Fibroblast of lung (primary cell): ENCODE measurements around the gene MTAP. TPM values are rescaled to one million over a fixed set of nuclear protein-coding genes. Genes with fewer than 3 reads are reported as not detected.

Experiments used
- DNase-seq, 2 donors: peaks; one replicate each; pipeline versions ENCODE4 v3.0.0 to v3.0.0-alpha.2; 2010; ENCODE audit warnings: low read depth in 2 of 2
- H2AFZ ChIP-seq: 2 replicates; pipeline ENCODE4 v1.5.1; 2012; ENCODE audit warnings: low read length, control low read depth, inconsistent platforms
- H3K27ac ChIP-seq: 2 replicates; pipeline ENCODE4 v1.5.1; 2011; ENCODE audit warnings: low read length, control low read depth; ENCODE audit not compliant: insufficient read depth
- H3K27me3 ChIP-seq: 2 replicates; pipeline ENCODE4 v1.5.1; 2011; ENCODE audit warnings: mild to moderate bottlenecking, low read length; ENCODE audit not compliant: control insufficient read depth, insufficient read depth
- H3K36me3 ChIP-seq: 2 replicates; pipeline ENCODE4 v1.5.1; 2011; ENCODE audit warnings: low read length; ENCODE audit not compliant: control insufficient read depth, insufficient read depth
- H3K4me1 ChIP-seq: 2 replicates; pipeline ENCODE4 v1.5.1; 2011; ENCODE audit warnings: low read length; ENCODE audit not compliant: control insufficient read depth, insufficient read depth; ENCODE audit errors: extremely low read depth
- H3K4me2 ChIP-seq: 2 replicates; pipeline ENCODE4 v1.5.1; 2011; ENCODE audit warnings: low read length, control low read depth; ENCODE audit not compliant: insufficient read depth; ENCODE audit errors: extremely low read depth
- H3K4me3 ChIP-seq, 4 experiments: fragments of 200-600 bp in 1 of 4; sonication (generic) in 1 of 4; replicated peaks in 1 of 4; 2 replicates each; pipeline ENCODE4 v1.5.1; 2011 to 2016; ENCODE audit warnings: low read length in 4 of 4, low read depth in 3 of 4, mild to moderate bottlenecking in 3 of 4, control low read depth in 2 of 4, inconsistent platforms in 1 of 4, mixed read lengths in 1 of 4; ENCODE audit not compliant: insufficient read depth in 1 of 4; ENCODE audit errors: control extremely low read depth in 1 of 4
- H3K79me2 ChIP-seq: 2 replicates; pipeline ENCODE4 v1.5.1; 2012; ENCODE audit warnings: mild to moderate bottlenecking, low read length, inconsistent platforms; ENCODE audit not compliant: control insufficient read depth, insufficient read depth
- H3K9ac ChIP-seq: 2 replicates; pipeline ENCODE4 v1.5.1; 2011; ENCODE audit warnings: mild to moderate bottlenecking, low read length, control low read depth; ENCODE audit not compliant: insufficient read depth
- H3K9me3 ChIP-seq: 2 replicates; pipeline ENCODE4 v1.5.1; 2012; ENCODE audit warnings: low read depth, low read length; ENCODE audit not compliant: control insufficient read depth, insufficient read depth
- H4K20me1 ChIP-seq: 2 replicates; pipeline ENCODE4 v1.5.1; 2011; ENCODE audit warnings: low read length; ENCODE audit not compliant: control insufficient read depth, insufficient read depth; ENCODE audit errors: extremely low read depth
- EZH2 ChIP-seq: IDR thresholded peaks from 2 replicates; pipeline ENCODE4 v1.5.1; 2012; ENCODE audit warnings: low read length, control low read depth, mild to moderate bottlenecking; ENCODE audit errors: missing control alignments
- polyA plus RNA-seq, 2 donors: library from polyadenylated mRNA; depleted of rRNA in 1 of 2; stranded (reverse) in 1 of 2; unstranded in 1 of 2; fragments of >200 nt; gene quantifications; 2 replicates each; pipeline ENCODE4 v1.2.1, GENCODE V29; 2011 to 2012; ENCODE audit warnings: missing spikeins in 1 of 2
- total RNA-seq: library from RNA; depleted of rRNA; stranded (reverse); fragments of >200 nt; gene quantifications from 2 replicates; pipeline ENCODE4 v1.2.1, GENCODE V29; 2014
- TF ChIP-seq, protein P1 (sequence below), 2 donors: IDR thresholded peaks in 1 of 2; conservative IDR thresholded peaks in 1 of 2; 1 replicate in 1 of 2; 2 replicates in 1 of 2; pipeline ENCODE4 v1.5.1; 2011 to 2012; ENCODE audit warnings: low read length in 2 of 2, control low read depth in 1 of 2, inconsistent platforms in 1 of 2, low read depth in 1 of 2, mild to moderate bottlenecking in 1 of 2

Gene MTAP
- total and polyA plus RNA-seq, 2 donors (not counting 1 experiment from before 2014, with no cell fraction given) = 20.0 to 27.6 TPM

DNA sequence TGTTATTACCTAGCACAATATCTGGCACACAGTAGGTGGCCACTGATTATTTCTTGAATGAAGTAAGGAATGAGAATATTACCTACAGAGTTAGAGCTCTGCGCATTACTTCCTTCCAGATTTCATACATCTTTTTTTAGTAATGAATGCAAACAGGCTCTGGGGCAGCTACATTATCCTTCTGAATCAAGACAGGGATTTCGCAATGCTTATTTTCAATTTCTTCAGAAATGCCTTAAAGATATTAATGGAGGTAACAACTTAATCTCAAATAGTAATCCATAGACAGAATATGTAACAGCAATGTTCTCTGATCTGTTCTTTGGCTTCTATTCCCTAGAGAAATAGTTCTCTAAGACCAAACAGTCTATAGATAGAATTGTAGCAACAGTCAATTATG is 159.1 kb downstream of the MTAP start:
- H3K9ac ChIP-seq = no peak overlapping the region
- no peaks in the 10 kb centered on the region for H3K79me2 ChIP-seq
- H2AFZ ChIP-seq = no peak overlapping the region
- TF ChIP-seq, protein P1, sequence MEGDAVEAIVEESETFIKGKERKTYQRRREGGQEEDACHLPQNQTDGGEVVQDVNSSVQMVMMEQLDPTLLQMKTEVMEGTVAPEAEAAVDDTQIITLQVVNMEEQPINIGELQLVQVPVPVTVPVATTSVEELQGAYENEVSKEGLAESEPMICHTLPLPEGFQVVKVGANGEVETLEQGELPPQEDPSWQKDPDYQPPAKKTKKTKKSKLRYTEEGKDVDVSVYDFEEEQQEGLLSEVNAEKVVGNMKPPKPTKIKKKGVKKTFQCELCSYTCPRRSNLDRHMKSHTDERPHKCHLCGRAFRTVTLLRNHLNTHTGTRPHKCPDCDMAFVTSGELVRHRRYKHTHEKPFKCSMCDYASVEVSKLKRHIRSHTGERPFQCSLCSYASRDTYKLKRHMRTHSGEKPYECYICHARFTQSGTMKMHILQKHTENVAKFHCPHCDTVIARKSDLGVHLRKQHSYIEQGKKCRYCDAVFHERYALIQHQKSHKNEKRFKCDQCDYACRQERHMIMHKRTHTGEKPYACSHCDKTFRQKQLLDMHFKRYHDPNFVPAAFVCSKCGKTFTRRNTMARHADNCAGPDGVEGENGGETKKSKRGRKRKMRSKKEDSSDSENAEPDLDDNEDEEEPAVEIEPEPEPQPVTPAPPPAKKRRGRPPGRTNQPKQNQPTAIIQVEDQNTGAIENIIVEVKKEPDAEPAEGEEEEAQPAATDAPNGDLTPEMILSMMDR (conservative IDR thresholded peaks at IDR 0.05 in 1 of 2, IDR thresholded peaks at IDR 0.05 in 1 of 2; ENCODE audit: low read depth in 1 of 2, low read length in 2 of 2) = no peak
- no peak for TF ChIP-seq EZH2
- no peak overlapping the region for H3K4me3 ChIP-seq
- no peak overlapping the region for H3K27ac ChIP-seq
- peaks cover 5% of the 10 kb centered on the region for H3K27me3 ChIP-seq
- no peaks in the 10 kb centered on the region for H3K4me1 ChIP-seq
- no peaks in the 10 kb centered on the region for H3K36me3 ChIP-seq
- H4K20me1 ChIP-seq = no peaks in the 10 kb centered on the region
- no peak for DNase-seq
- peak overlapping the region; percentile 25 for H3K4me2 ChIP-seq
- H3K9me3 ChIP-seq = no peaks in the 10 kb centered on the region

DNA sequence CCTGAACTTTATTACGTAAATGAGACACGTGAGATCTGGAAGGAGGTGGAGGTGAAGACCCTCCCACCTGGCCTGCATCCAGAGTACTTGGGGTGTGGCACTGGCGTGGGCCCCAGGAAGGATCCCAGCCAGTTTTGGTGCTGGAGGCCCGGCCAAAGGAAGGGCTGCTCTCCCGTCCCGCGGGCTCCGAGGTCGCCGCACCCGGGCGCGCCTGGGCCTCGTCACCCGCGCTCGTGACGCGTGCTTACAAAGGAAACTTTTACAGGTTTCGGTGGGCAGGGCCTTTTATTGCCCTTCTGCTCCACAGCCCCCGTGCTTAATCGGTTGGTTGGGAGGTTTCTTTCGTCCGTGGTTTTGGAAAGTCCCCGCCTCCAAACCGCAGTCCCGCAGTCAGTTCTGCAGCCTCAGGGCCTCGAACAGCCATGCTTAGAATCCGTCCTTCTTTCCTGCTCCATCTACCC is 162.5 kb downstream of the MTAP start:
- no peaks in the 10 kb centered on the region for H3K79me2 ChIP-seq
- H3K36me3 ChIP-seq = no peaks in the 10 kb centered on the region
- no peaks in the 10 kb centered on the region for H3K9me3 ChIP-seq
- peak overlapping the region; percentile 61 for H3K4me2 ChIP-seq
- H3K4me1 ChIP-seq = no peaks in the 10 kb centered on the region
- no peak for TF ChIP-seq EZH2
- TF ChIP-seq, protein P1 (conservative IDR thresholded peaks at IDR 0.05 in 1 of 2, IDR thresholded peaks at IDR 0.05 in 1 of 2; ENCODE audit: low read depth in 1 of 2, low read length in 2 of 2) = no peak
- no peak overlapping the region for H3K27ac ChIP-seq
- H4K20me1 ChIP-seq = no peaks in the 10 kb centered on the region
- peak overlapping the region; percentile 20 for H3K9ac ChIP-seq
- H3K27me3 ChIP-seq = peaks cover 30% of the 10 kb centered on the region
- H2AFZ ChIP-seq = peak overlapping the region; percentile 8
- peak; percentile 55 to 62 for DNase-seq
- peak overlapping the region; percentile 0 to 48 (median 28) for H3K4me3 ChIP-seq

DNA sequence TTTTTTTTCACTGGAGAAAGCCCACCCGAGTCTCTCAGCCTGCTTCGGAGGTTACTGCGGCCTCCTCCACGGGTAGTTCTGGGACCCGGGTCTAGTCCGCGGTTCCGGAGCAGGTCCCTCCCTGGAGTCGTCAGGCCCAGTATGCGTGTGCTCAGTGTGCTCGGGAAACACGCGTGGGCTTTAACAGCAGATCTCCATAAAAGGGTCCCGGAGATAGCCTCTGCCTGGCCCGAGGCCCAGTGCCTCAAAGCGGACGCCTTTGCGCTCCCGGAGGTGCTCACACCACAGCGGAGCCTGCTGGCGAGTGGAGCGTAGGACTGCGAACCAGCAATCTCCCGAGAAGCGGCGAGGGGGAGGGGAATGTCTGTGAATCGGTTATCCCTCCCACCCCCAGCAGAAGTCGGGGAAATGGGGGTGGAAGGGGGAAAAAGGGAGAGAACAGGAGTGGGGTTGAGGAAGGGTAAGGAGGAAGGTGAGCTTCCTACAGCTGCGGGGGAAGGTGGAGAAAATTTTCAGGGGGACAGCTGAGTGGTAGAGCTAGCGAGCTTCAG is 163.0 kb downstream of the MTAP start:
- no peaks in the 10 kb centered on the region for H4K20me1 ChIP-seq
- peak overlapping the region; percentile 0 to 48 (median 24) for H3K4me3 ChIP-seq
- peak overlapping the region; percentile 61 for H3K4me2 ChIP-seq
- H3K27me3 ChIP-seq = peaks cover 35% of the 10 kb centered on the region
- DNase-seq = peak; percentile 67 to 75
- H3K79me2 ChIP-seq = no peaks in the 10 kb centered on the region
- H3K27ac ChIP-seq = no peak overlapping the region
- H3K4me1 ChIP-seq = no peaks in the 10 kb centered on the region
- TF ChIP-seq EZH2 = no peak
- TF ChIP-seq, protein P1 (conservative IDR thresholded peaks at IDR 0.05 in 1 of 2, IDR thresholded peaks at IDR 0.05 in 1 of 2; ENCODE audit: low read depth in 1 of 2, low read length in 2 of 2) = peak; percentile 53 to 68
- peak overlapping the region; percentile 29 for H2AFZ ChIP-seq
- H3K36me3 ChIP-seq = no peaks in the 10 kb centered on the region
- no peak overlapping the region for H3K9ac ChIP-seq
- no peaks in the 10 kb centered on the region for H3K9me3 ChIP-seq
